Measurements from ENCODE around the gene RUNX1. TPM values are rescaled to one million over a fixed set of nuclear protein-coding genes. Genes with fewer than 3 reads are reported as not detected.
A peak's percentile ranks its signal among the peaks of the same experiment; 100 is the strongest.

The RUNX1 gene
- total and polyA plus RNA-seq, 7 donors: 8.7 to 230 (median 30.1) TPM

DNA sequence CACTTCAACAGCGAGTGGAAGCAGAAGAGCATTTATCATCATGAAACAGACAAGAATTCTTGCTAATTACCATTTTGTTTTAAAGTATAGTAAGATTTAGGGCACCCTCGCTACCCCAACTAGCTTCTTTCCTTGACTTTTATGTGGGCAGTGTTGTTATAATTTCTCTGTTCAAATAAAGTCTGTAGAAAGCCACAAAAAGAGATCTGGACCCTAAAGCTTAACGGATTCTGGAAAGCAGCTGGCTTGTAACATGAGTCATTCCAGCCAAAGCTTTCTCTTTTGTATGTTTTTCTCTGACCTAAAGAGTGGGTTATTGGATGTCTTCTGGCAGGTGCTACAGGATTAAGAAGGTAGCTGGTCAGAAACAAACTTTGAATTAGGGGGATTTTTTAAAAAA, 37.4 kb downstream of the RUNX1 start:
- no peaks in the 10 kb centered on the region for H3K27me3 ChIP-seq (ENCODE audit: insufficient read depth in 3 of 3, low read length in 2 of 3)
- H3K4me1 ChIP-seq: no peaks in the 10 kb centered on the region
- intact Hi-C loops (cut with DNase I): no loop called here
- no peak overlapping the region for H3K4me3 ChIP-seq
- ATAC-seq (no peak), DNase-seq (no peak)
- H3K9me3 ChIP-seq: no peaks in the 10 kb centered on the region
- TF ChIP-seq, protein P1, sequence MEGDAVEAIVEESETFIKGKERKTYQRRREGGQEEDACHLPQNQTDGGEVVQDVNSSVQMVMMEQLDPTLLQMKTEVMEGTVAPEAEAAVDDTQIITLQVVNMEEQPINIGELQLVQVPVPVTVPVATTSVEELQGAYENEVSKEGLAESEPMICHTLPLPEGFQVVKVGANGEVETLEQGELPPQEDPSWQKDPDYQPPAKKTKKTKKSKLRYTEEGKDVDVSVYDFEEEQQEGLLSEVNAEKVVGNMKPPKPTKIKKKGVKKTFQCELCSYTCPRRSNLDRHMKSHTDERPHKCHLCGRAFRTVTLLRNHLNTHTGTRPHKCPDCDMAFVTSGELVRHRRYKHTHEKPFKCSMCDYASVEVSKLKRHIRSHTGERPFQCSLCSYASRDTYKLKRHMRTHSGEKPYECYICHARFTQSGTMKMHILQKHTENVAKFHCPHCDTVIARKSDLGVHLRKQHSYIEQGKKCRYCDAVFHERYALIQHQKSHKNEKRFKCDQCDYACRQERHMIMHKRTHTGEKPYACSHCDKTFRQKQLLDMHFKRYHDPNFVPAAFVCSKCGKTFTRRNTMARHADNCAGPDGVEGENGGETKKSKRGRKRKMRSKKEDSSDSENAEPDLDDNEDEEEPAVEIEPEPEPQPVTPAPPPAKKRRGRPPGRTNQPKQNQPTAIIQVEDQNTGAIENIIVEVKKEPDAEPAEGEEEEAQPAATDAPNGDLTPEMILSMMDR (IDR thresholded peaks at IDR 0.05): no peak
- peaks cover 0 to 44% of the 10 kb centered on the region in 2 donors for H3K36me3 ChIP-seq (ENCODE audit: insufficient read depth in 1 of 2, low read depth in 1 of 2)
- WGBS, 3 donors: 35 to 54% (median 37%) methylated on average over 3 of the region's 3 CpGs
- H3K27ac ChIP-seq: no peak overlapping the region

DNA sequence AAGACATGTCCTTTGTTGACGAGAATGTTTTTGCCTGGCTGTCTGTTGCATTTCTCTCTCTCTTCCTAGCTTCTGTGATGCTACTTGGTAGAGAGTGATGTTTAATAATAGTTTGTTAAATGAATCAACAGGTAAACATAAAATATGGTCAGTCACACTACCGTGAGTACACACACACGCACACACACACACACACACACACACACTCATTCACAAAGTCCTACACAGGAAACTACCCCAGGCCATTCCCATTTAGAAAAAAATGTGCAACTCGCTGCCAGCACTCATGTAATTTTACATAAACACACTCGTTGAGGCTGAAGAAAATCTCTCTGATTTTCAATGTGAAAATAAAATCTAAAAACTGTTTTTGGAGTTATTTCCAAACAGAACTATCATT, 38.7 kb downstream of the RUNX1 start:
- intact Hi-C loops (cut with DNase I): no loop called here
- TF ChIP-seq, protein P1 (IDR thresholded peaks at IDR 0.05): no peak
- 73 to 82% (median 81%) methylated on average over 5 of the region's 5 CpGs for WGBS, 3 donors
- Histone ChIP-seq H3K27me3 (ENCODE audit: insufficient read depth in 3 of 3, low read length in 2 of 3) (no peaks in the 10 kb centered on the region), H3K4me1 (no peaks in the 10 kb centered on the region), H3K4me3 (no peak overlapping the region), H3K9me3 (no peaks in the 10 kb centered on the region), H3K27ac (no peak overlapping the region), H3K36me3 (ENCODE audit: insufficient read depth in 1 of 2, low read depth in 1 of 2) (peaks cover 0 to 53% of the 10 kb centered on the region in 2 donors)
- ATAC-seq (no peak), DNase-seq (no peak)

DNA sequence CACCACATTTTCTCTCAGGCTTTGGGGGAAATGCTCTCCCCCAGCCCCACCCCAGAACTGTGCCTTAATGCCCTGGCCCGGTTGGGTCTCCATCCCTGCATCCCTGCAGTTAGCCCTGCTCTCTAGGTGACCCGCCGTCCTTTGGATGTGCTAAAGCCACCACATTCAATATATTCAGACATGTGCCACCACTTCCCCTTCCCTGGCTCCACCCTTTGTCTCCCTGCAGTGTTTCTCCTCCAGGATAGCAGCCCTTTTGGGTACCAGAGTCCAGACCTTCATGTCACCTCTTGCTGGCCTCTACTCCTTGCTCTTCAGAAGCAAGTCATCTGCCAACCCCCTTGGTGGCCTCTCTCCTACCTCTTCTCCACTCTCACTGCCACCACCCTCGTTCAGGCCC, 41.8 kb downstream of the RUNX1 start:
- DNase-seq: no peak
- 84 to 88% (median 85%) methylated on average over 4 of the region's 4 CpGs for WGBS, 3 donors
- TF ChIP-seq, protein P1 (IDR thresholded peaks at IDR 0.05): no peak
- no peaks in the 10 kb centered on the region for H3K4me1 ChIP-seq
- no peak for ATAC-seq
- no peak overlapping the region for H3K27ac ChIP-seq
- intact Hi-C loops (cut with DNase I): no loop called here
- no peaks in the 10 kb centered on the region for H3K9me3 ChIP-seq
- peaks cover 0 to 51% of the 10 kb centered on the region in 2 donors for H3K36me3 ChIP-seq (ENCODE audit: insufficient read depth in 1 of 2, low read depth in 1 of 2)
- no peak overlapping the region for H3K4me3 ChIP-seq
- no peaks in the 10 kb centered on the region for H3K27me3 ChIP-seq (ENCODE audit: insufficient read depth in 3 of 3, low read length in 2 of 3)

DNA sequence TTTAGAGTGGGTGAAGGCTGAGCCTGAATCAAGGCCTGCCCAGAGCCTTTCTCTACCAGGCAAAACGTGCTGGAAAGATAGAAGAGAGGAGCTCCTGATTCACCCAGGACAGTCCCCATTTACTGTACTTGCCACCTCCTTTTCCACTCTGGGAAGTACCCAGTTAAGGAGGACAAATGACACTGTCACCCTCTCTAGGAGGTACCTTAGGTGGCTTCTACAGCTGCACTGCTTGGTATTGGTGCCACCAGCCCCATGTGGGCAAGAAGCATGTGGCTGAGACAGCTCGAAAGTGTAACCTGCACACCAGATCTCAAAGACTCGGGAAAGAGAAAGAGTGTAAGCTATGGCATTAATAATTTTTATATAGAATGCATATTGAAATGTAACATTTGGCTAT, 42.3 kb downstream of the RUNX1 start:
- peaks cover 0 to 51% of the 10 kb centered on the region in 2 donors for H3K36me3 ChIP-seq (ENCODE audit: insufficient read depth in 1 of 2, low read depth in 1 of 2)
- no peak overlapping the region for H3K4me3 ChIP-seq
- ATAC-seq (peak in 1 of 4 donors; percentile 23), DNase-seq (no peak)
- intact Hi-C loops (cut with DNase I): no loop called here
- no peak overlapping the region for H3K27ac ChIP-seq
- TF ChIP-seq, protein P1 (IDR thresholded peaks at IDR 0.05): no peak
- H3K9me3 ChIP-seq: no peaks in the 10 kb centered on the region
- H3K27me3 ChIP-seq (ENCODE audit: insufficient read depth in 3 of 3, low read length in 2 of 3): no peaks in the 10 kb centered on the region
- 89 to 90% (median 90%) methylated on average over 3 of the region's 3 CpGs for WGBS, 3 donors
- no peaks in the 10 kb centered on the region for H3K4me1 ChIP-seq

DNA sequence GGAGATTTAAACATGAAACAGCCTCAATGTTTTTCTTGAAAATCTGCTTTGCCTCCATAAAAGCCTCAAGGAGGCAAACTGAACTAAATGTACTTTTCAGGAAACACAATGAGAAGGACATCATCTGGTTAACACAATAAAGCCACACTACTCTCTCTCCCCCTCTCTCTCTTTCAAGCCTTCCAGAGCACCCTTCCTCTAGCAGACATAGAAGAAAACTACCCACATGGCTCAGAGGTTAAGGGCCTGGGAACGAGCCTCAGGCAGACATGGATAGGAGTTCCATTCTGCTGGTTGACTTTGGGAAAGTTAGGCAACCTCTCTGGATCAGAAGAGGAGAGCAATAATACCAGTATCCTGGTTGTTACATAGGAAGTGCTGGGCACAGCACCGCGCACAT, 42.9 kb downstream of the RUNX1 start:
- no peak overlapping the region for H3K4me3 ChIP-seq
- no peak overlapping the region for H3K27ac ChIP-seq
- H3K4me1 ChIP-seq: no peaks in the 10 kb centered on the region
- intact Hi-C loops (cut with DNase I): no loop called here
- peaks cover 0 to 51% of the 10 kb centered on the region in 2 donors for H3K36me3 ChIP-seq (ENCODE audit: insufficient read depth in 1 of 2, low read depth in 1 of 2)
- WGBS, 3 donors: 93 to 100% (median 97%) methylated on average over 3 of the region's 3 CpGs
- TF ChIP-seq, protein P1 (IDR thresholded peaks at IDR 0.05): no peak
- no peaks in the 10 kb centered on the region for H3K27me3 ChIP-seq (ENCODE audit: insufficient read depth in 3 of 3, low read length in 2 of 3)
- ATAC-seq (no peak), DNase-seq (no peak)
- no peaks in the 10 kb centered on the region for H3K9me3 ChIP-seq

All from psoas muscle (tissue), 8 donors.